K562 (cell line): Measurements from ENCODE around the gene CDC45. TPM values are rescaled to one million over a fixed set of nuclear protein-coding genes. Genes with fewer than 3 reads are reported as not detected.
A peak's percentile ranks its signal among the peaks of the same experiment; 100 is the strongest.

ENCODE experiments used
- CAMTA2 ChIP-seq: fragments of 250-450 bp; sonication (Bioruptor Pico); conservative IDR thresholded peaks from 2 replicates; pipeline ENCODE4 v1.5.1; 2022
- CCAR2 ChIP-seq: fragments of 200-400 bp; formaldehyde crosslinking; IDR thresholded peaks from 2 replicates; pipeline ENCODE4 v1.6.1; 2017; ENCODE audit warnings: mild to moderate bottlenecking, low read depth, low read length
- DPF2 ChIP-seq: fragments of 450-650 bp; IDR thresholded peaks from 2 replicates; pipeline ENCODE4 v1.6.1; 2016
- GABPB2 ChIP-seq: fragments of 250-450 bp; sonication (Bioruptor Pico); conservative IDR thresholded peaks from 2 replicates; pipeline ENCODE4 v1.5.1; 2021; ENCODE audit warnings: mild to moderate bottlenecking
- ILK ChIP-seq: fragments of 450-650 bp; IDR thresholded peaks from 2 replicates; pipeline ENCODE4 v1.6.1; 2016; ENCODE audit warnings: missing genetic modification characterization, low read depth, mild to moderate bottlenecking, missing compliant biosample characterization, moderate library complexity, borderline replicate concordance
- KAT8 ChIP-seq: fragments of 450-650 bp; IDR thresholded peaks from 2 replicates; pipeline ENCODE4 v1.6.1; 2016; ENCODE audit warnings: low read depth, mild to moderate bottlenecking
- MAFK ChIP-seq: IDR thresholded peaks from 2 replicates; pipeline ENCODE4 v1.6.1; 2011; ENCODE audit warnings: low read length, improper control_type of control experiment
- MEIS2 ChIP-seq: fragments of 450-650 bp; IDR thresholded peaks from 2 replicates; pipeline ENCODE4 v1.6.1; 2014; ENCODE audit warnings: mild to moderate bottlenecking; ENCODE audit not compliant: partially characterized antibody
- MXI1 ChIP-seq: IDR thresholded peaks from 2 replicates; pipeline ENCODE4 v1.6.1; 2011; ENCODE audit warnings: low read depth, mild to moderate bottlenecking, improper control_type of control experiment, low read length
- NCOA2 ChIP-seq, 2 experiments: fragments of 450-650 bp; IDR thresholded peaks; 2 replicates each; pipeline ENCODE4 v1.6.1; 2018; ENCODE audit warnings: mild to moderate bottlenecking in 2 of 2, moderate library complexity in 1 of 2; ENCODE audit not compliant: partially characterized antibody in 2 of 2
- POLR2AphosphoS2 ChIP-seq: IDR thresholded peaks from 2 replicates; pipeline ENCODE4 v1.6.1; 2012; ENCODE audit warnings: low read length, improper control_type of control experiment
- RBM15 ChIP-seq: fragments of 200-400 bp; formaldehyde crosslinking; IDR thresholded peaks from 2 replicates; pipeline ENCODE4 v1.6.1; 2018; ENCODE audit warnings: mild to moderate bottlenecking, low read length, moderate library complexity; ENCODE audit not compliant: insufficient read depth
- SIX5 ChIP-seq, 2 experiments: IDR thresholded peaks; 2 replicates each; pipeline ENCODE4 v1.6.1; 2011; ENCODE audit warnings: low read length in 2 of 2, borderline replicate concordance in 1 of 2, low read depth in 1 of 2, mild to moderate bottlenecking in 1 of 2, moderate library complexity in 1 of 2; ENCODE audit not compliant: insufficient read depth in 1 of 2
- SMARCA4 ChIP-seq: fragments of 450-650 bp; IDR thresholded peaks from 2 replicates; pipeline ENCODE4 v1.6.1; 2016
- SMARCC2 ChIP-seq: fragments of 450-650 bp; IDR thresholded peaks from 2 replicates; pipeline ENCODE4 v1.6.1; 2017; ENCODE audit warnings: antibody characterized with exemption, moderate library complexity, mild to moderate bottlenecking, low read depth
- TEAD1 ChIP-seq, 2 experiments: fragments of 450-650 bp in 1 of 2; sonication (generic) in 1 of 2; formaldehyde crosslinking; IDR thresholded peaks; 2 replicates each; pipeline versions ENCODE4 v1.4.0 to v1.8.0; 2020 to 2022; ENCODE audit warnings: mild to moderate bottlenecking in 2 of 2, missing genetic modification reagents in 1 of 2
- TSC22D4 ChIP-seq: fragments of 450-650 bp; IDR thresholded peaks from 2 replicates; pipeline ENCODE4 v1.6.1; 2016; ENCODE audit warnings: missing genetic modification characterization, missing biosample characterization, control low read depth
- ZNF165 ChIP-seq: fragments of 250-450 bp; sonication (Bioruptor Pico); IDR thresholded peaks from 2 replicates; pipeline ENCODE4 v1.4.0; 2020; ENCODE audit warnings: borderline replicate concordance
- ZNF24 ChIP-seq: fragments of 450-650 bp; IDR thresholded peaks from 2 replicates; pipeline ENCODE4 v1.6.1; 2016
- ZNF324 ChIP-seq: fragments of 250-450 bp; sonication (Bioruptor Pico); IDR thresholded peaks from 2 replicates; pipeline ENCODE4 v1.4.0; 2020; ENCODE audit warnings: mild to moderate bottlenecking
- ZNF589 ChIP-seq: fragments of 200-800 bp; sonication (Bioruptor generic); IDR thresholded peaks from 2 replicates; pipeline ENCODE4 v1.6.1; 2016; ENCODE audit warnings: low read depth, missing genetic modification characterization, missing compliant biosample characterization
- ZNF76 ChIP-seq: fragments of 250-450 bp; sonication (Bioruptor Pico); IDR thresholded peaks from 2 replicates; pipeline ENCODE4 v1.4.0; 2020; ENCODE audit warnings: mild to moderate bottlenecking, moderate library complexity, borderline replicate concordance
- polyA plus RNA-seq, 8 experiments: library from polyadenylated mRNA; depleted of rRNA in 4 of 8; stranded (reverse) in 5 of 8; unstranded in 3 of 8; fragments of >200 nt; fragmentation: Nextera tagmentation in 2 of 8; fragmentation: Illumina TruSeq in 1 of 8; extraction: Ambion mirVana in 2 of 8; extraction: Trizol in 1 of 8; gene quantifications; 2 replicates each; pipeline versions ENCODE4 v1.2.1 to v1.2.3, GENCODE V29; 2011 to 2014; ENCODE audit warnings: inconsistent platforms in 1 of 8, missing spikeins in 1 of 8
- total RNA-seq, 7 experiments: library from RNA; depleted of rRNA in 6 of 7; stranded (reverse); fragments of >200 nt in 6 of 7; fragmentation: Illumina TruSeq in 2 of 7; extraction: Trizol in 2 of 7; gene quantifications; 2 replicates each; pipeline versions ENCODE4 v1.2.1 to v1.2.3, GENCODE V29; 2011 to 2021; ENCODE audit warnings: low replicate concordance in 1 of 7
- TF ChIP-seq, protein P1 (sequence below): sonication (generic); IDR thresholded peaks from 2 replicates; pipeline ENCODE4 v1.6.1; 2016
- TF ChIP-seq, protein P2 (sequence below): fragments of 250-450 bp; sonication (Bioruptor Pico); IDR thresholded peaks from 2 replicates; pipeline ENCODE4 v1.8.0; 2021; ENCODE audit warnings: moderate library complexity, mild to moderate bottlenecking, inconsistent platforms
- TF ChIP-seq, protein P3 (sequence below): fragments of 250-450 bp; sonication (Bioruptor Pico); IDR thresholded peaks from 2 replicates; pipeline ENCODE4 v1.9.0; 2021; ENCODE audit warnings: mild to moderate bottlenecking, inconsistent platforms

CDC45 gene
- total and polyA plus RNA-seq, 9 of the 15 experiments (the other 6 are each of a cell fraction or from before 2014, with no cell fraction given), result 251 to 580 (median 410) TPM

DNA sequence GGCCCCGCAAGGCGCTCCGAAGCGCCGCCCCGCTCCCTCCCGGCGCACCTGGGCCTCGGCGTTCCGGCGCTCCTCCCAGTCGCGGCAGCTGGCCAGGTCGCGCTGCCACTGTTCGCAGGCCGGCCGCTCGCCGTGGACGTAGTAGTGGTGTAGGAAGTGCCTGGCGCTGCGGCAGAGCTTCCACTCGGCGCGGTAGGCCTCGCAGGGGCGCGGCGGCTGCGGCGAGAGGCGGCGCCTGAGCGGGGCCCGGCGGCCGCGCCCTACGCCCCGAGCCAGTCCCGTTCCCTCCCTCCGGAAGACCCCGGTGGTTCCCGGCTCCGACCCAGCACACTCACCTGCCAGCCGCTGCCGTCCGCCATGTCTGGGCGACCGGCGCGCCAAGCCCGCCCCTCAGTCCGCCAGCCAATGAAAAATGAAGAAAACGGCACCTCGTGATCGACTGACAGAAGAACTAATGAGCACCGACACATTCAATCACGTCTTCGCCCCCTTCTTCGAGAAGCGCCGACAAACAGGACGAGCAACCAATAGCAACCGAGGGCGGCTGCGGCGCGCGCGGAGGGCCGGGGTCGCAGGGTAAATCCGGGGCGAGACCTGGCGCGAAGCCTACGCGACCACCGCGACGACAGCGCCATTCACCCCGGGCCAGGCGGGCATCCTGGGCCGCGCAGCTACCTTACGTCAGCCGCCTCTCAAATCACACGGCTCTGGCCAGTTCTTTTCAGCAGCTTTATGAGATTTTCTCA is 32.2 kb upstream of the CDC45 start, which contains the start of gene C22orf39 (continued):
- TF ChIP-seq SMARCA4, result no peak
- TF ChIP-seq ZNF324 (CRISPR knock-in tag), result no peak
- TF ChIP-seq CAMTA2 (CRISPR knock-in tag), result peak; percentile 97
- peak; percentile 10 for TF ChIP-seq MAFK
- TF ChIP-seq ZNF24, result peak; percentile 84; the same call in 1 of the 2 replicates
- peak; percentile 87; the same call in 1 of the 2 replicates for TF ChIP-seq ZNF76 (CRISPR knock-in tag)
- TF ChIP-seq, protein P1, sequence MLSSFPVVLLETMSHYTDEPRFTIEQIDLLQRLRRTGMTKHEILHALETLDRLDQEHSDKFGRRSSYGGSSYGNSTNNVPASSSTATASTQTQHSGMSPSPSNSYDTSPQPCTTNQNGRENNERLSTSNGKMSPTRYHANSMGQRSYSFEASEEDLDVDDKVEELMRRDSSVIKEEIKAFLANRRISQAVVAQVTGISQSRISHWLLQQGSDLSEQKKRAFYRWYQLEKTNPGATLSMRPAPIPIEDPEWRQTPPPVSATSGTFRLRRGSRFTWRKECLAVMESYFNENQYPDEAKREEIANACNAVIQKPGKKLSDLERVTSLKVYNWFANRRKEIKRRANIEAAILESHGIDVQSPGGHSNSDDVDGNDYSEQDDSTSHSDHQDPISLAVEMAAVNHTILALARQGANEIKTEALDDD, result no peak
- peak in 1 of 2 experiments; percentile 1; a peak in 2 of 4 replicates for TF ChIP-seq SIX5 (IDR thresholded peaks at IDR 0.05; ENCODE audit: borderline replicate concordance in 1 of 2, insufficient read depth in 1 of 2, low read depth in 1 of 2, low read length in 2 of 2)
- TF ChIP-seq POLR2AphosphoS2, result no peak; the same call in 1 of the 2 replicates
- TF ChIP-seq, protein P2, sequence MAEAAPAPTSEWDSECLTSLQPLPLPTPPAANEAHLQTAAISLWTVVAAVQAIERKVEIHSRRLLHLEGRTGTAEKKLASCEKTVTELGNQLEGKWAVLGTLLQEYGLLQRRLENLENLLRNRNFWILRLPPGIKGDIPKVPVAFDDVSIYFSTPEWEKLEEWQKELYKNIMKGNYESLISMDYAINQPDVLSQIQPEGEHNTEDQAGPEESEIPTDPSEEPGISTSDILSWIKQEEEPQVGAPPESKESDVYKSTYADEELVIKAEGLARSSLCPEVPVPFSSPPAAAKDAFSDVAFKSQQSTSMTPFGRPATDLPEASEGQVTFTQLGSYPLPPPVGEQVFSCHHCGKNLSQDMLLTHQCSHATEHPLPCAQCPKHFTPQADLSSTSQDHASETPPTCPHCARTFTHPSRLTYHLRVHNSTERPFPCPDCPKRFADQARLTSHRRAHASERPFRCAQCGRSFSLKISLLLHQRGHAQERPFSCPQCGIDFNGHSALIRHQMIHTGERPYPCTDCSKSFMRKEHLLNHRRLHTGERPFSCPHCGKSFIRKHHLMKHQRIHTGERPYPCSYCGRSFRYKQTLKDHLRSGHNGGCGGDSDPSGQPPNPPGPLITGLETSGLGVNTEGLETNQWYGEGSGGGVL (CRISPR knock-in tag), result no peak
- TF ChIP-seq MEIS2, result peak; percentile 93
- TF ChIP-seq DPF2, result no peak
- TF ChIP-seq ILK, result no peak
- peak; percentile 59; the same call in 1 of the 2 replicates for TF ChIP-seq MXI1
- peak; percentile 86; the same call in 1 of the 2 replicates for TF ChIP-seq ZNF165 (CRISPR knock-in tag)
- TF ChIP-seq ZNF589, result no peak
- TF ChIP-seq RBM15, result no peak
- TF ChIP-seq CCAR2, result no peak
- TF ChIP-seq GABPB2 (CRISPR knock-in tag), result no peak; the same call in 1 of the 2 replicates
- no peak for TF ChIP-seq TSC22D4 (tag)
- no peak for TF ChIP-seq KAT8
- no peak for TF ChIP-seq NCOA2 (IDR thresholded peaks at IDR 0.05; ENCODE audit: partially characterized antibody in 2 of 2)
- TF ChIP-seq, protein P3, sequence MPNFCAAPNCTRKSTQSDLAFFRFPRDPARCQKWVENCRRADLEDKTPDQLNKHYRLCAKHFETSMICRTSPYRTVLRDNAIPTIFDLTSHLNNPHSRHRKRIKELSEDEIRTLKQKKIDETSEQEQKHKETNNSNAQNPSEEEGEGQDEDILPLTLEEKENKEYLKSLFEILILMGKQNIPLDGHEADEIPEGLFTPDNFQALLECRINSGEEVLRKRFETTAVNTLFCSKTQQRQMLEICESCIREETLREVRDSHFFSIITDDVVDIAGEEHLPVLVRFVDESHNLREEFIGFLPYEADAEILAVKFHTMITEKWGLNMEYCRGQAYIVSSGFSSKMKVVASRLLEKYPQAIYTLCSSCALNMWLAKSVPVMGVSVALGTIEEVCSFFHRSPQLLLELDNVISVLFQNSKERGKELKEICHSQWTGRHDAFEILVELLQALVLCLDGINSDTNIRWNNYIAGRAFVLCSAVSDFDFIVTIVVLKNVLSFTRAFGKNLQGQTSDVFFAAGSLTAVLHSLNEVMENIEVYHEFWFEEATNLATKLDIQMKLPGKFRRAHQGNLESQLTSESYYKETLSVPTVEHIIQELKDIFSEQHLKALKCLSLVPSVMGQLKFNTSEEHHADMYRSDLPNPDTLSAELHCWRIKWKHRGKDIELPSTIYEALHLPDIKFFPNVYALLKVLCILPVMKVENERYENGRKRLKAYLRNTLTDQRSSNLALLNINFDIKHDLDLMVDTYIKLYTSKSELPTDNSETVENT, result peak; percentile 98
- TF ChIP-seq TEAD1 (CRISPR knock-in tag; IDR thresholded peaks at IDR 0.05), result no peak
- TF ChIP-seq SMARCC2, result no peak; the same call in 1 of the 2 replicates
